Left ventricle myocardium inferior (tissue), 1 donor: ENCODE data around the gene ANK2. TPM values are rescaled to one million over a fixed set of nuclear protein-coding genes. Genes with fewer than 3 reads are reported as not detected.
"Not testable (repeated sequence)": the region's sequence is repeated elsewhere in the genome, so short reads cannot be mapped to it uniquely, and the experiment has no call there.

Experiments used
- DNase-seq: peaks from one replicate; pipeline ENCODE4 v3.0.0-alpha.2; 2020
- H3K27ac ChIP-seq: fragments of 200-600 bp; replicated peaks from 2 replicates; pipeline ENCODE4 v1.8.0; 2021
- H3K27me3 ChIP-seq: fragments of 200-600 bp; 2 replicates; pipeline ENCODE4 v1.8.0; 2021; ENCODE audit warnings: low read depth
- H3K36me3 ChIP-seq: fragments of 200-600 bp; 2 replicates; pipeline ENCODE4 v1.8.0; 2021
- H3K4me1 ChIP-seq: fragments of 200-600 bp; 2 replicates; pipeline ENCODE4 v1.8.0; 2021
- H3K4me3 ChIP-seq: fragments of 200-600 bp; 2 replicates; pipeline ENCODE4 v1.8.0; 2021; ENCODE audit warnings: mild to moderate bottlenecking, moderate library complexity
- H3K9me3 ChIP-seq: fragments of 200-600 bp; replicated peaks from 2 replicates; pipeline ENCODE4 v1.8.0; 2021
- intact Hi-C: fragments of 100-400 bp; cut with micrococcal nuclease; formaldehyde crosslinking; loops from one replicate; pipeline ENCODE4 v1.11.0; 2022
- total RNA-seq: library from RNA; stranded (reverse); fragmentation: NEBNext Ultra II Directional; extraction: Animal tissue kit (Norgen Biotek cat#: 25700); gene quantifications from one replicate; pipeline ENCODE4 v1.2.1, GENCODE V29; 2021
- TF ChIP-seq, protein P1 (sequence below): fragments of 200-600 bp; IDR thresholded peaks from 2 replicates; pipeline ENCODE4 v1.8.0; 2021; ENCODE audit warnings: antibody characterized with exemption, mild to moderate bottlenecking, borderline replicate concordance
- donor health status: DM: no; HTN: yes; CAD: no; lungs with severe emphysema.

ANK2 gene
- total RNA-seq, 1 donor from 2014 or later: 267 TPM

DNA sequence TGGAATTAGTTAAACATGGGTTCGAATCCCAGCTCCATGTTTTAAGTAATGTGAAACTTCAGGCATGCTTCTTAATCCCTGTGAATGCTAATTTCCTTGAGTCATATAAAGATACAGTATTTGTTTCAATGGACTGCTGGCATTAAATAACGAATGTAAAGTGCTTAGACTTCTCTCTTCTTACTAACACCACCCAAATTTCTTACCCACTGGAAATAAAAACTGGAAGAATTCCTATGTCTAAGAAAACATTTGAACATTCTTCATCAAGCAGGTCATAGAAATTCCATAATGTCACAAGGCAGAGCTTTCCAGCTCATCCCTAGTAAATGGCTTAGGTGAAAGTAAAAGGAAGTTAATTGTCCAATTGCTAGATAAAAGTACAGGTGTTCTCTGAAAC is 172.5 kb downstream of the ANK2 start:
- TF ChIP-seq, protein P1, sequence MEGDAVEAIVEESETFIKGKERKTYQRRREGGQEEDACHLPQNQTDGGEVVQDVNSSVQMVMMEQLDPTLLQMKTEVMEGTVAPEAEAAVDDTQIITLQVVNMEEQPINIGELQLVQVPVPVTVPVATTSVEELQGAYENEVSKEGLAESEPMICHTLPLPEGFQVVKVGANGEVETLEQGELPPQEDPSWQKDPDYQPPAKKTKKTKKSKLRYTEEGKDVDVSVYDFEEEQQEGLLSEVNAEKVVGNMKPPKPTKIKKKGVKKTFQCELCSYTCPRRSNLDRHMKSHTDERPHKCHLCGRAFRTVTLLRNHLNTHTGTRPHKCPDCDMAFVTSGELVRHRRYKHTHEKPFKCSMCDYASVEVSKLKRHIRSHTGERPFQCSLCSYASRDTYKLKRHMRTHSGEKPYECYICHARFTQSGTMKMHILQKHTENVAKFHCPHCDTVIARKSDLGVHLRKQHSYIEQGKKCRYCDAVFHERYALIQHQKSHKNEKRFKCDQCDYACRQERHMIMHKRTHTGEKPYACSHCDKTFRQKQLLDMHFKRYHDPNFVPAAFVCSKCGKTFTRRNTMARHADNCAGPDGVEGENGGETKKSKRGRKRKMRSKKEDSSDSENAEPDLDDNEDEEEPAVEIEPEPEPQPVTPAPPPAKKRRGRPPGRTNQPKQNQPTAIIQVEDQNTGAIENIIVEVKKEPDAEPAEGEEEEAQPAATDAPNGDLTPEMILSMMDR: no peak
- Histone ChIP-seq H3K36me3 (no peaks in the 10 kb centered on the region), H3K9me3 (no peaks in the 10 kb centered on the region), H3K27ac (no peak overlapping the region), H3K4me1 (no peaks in the 10 kb centered on the region), H3K27me3 (no peaks in the 10 kb centered on the region), H3K4me3 (no peak overlapping the region)
- intact Hi-C loops: no loop called here
- no peak for DNase-seq

GRCh38 chr4:113222471-113222870 is 173.0 kb downstream of the ANK2 start:
- Histone ChIP-seq H3K4me1 (no peaks in the 10 kb centered on the region), H3K4me3 (no peak overlapping the region), H3K27me3 (no peaks in the 10 kb centered on the region), H3K9me3 (no peaks in the 10 kb centered on the region), H3K36me3 (no peaks in the 10 kb centered on the region), H3K27ac (no peak overlapping the region)
- DNase-seq: no peak
- intact Hi-C loops: no loop called here
- TF ChIP-seq, protein P1: no peak

DNA sequence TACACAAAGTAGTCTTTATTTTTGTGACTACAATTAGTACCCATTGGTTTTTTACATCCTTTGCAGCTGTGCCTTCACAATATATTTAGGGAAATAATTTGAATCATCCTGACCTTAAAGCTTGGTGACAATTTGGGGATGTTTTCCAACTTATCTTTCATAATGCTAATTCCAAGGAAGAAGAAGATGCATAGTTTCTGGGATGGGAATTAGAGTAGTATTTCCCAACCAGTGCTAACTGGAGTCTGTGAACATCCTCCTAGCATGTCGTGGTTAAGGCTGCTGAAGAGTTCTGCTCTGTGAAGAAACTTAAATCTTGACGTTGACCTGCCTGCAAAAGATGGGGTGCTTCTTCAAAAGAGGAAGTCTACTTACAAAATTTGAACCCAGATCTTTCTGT is 173.5 kb downstream of the ANK2 start:
- intact Hi-C loops: no loop called here
- DNase-seq: no peak

DNA sequence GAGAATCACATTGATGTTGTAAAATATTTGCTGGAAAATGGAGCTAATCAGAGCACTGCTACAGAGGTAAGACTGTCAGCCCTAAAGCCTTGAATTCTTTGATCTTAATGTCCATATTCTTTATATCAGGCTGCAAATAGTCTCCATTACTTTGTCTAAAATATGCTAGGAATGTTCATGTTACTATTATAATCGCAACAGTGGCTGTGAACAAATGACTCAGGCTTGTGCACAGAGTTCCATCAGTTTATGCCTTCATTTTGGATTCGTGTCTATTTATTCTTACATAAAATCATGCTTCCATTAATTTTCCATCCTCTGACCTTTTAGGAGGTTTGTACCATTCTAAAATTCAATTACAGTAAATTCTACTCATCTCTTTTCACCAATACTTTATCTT is 182.7 kb downstream of the ANK2 start:
- H3K36me3 ChIP-seq: no peaks in the 10 kb centered on the region
- peaks cover 12% of the 10 kb centered on the region for H3K4me1 ChIP-seq
- TF ChIP-seq, protein P1: no peak
- DNase-seq: no peak
- H3K4me3 ChIP-seq: no peak overlapping the region
- intact Hi-C loops: no loop called here
- H3K27ac ChIP-seq: no peak overlapping the region
- no peaks in the 10 kb centered on the region for H3K9me3 ChIP-seq
- H3K27me3 ChIP-seq: no peaks in the 10 kb centered on the region

More for the DNA sequence above, 173.5 kb downstream of the ANK2 start:
- H3K9me3 ChIP-seq: no peaks in the 10 kb centered on the region
- TF ChIP-seq, protein P1: no peak
- no peaks in the 10 kb centered on the region for H3K27me3 ChIP-seq
- no peak overlapping the region for H3K4me3 ChIP-seq
- H3K36me3 ChIP-seq: no peaks in the 10 kb centered on the region
- H3K27ac ChIP-seq: no peak overlapping the region
- no peaks in the 10 kb centered on the region for H3K4me1 ChIP-seq

DNA sequence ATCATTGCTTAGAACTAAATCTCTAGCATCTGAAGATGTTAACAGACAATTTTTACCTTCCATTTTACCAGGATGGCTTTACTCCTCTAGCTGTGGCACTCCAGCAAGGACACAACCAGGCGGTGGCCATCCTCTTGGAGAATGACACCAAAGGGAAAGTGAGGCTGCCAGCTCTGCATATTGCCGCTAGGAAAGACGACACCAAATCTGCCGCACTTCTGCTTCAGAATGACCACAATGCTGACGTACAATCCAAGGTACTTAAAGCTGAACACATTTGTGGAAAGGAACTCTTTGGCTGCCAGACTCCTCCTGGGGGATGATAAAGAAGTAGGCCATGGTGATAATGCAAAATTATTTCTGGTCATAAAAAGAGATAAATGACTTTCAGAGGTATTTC is 187.5 kb downstream of the ANK2 start:
- no peaks in the 10 kb centered on the region for H3K36me3 ChIP-seq
- no peak for DNase-seq
- H3K4me3 ChIP-seq: no peak overlapping the region
- H3K9me3 ChIP-seq: no peaks in the 10 kb centered on the region
- H3K27me3 ChIP-seq: no peaks in the 10 kb centered on the region
- peaks cover 10% of the 10 kb centered on the region for H3K4me1 ChIP-seq
- intact Hi-C loops: no loop called here
- TF ChIP-seq, protein P1: no peak
- no peak overlapping the region for H3K27ac ChIP-seq

DNA sequence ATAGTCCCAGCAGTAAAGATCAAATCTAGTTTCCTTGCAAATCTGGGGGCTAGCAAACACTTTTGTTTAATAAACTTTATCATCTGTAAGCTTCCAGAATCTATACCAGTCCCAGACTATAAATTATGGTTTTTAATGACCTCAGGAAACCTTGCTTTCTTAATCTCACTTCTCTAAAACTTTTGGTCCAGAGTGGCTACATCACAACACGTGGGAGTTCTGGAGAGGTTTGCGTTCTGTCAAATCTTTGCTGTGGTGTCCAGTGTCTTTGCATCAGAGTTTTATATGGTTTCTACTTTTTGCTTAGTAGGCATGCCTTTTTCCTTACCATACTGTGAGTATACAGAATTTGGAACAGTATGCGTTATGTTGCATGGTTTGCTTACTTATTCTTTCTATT is 193.9 kb downstream of the ANK2 start:
- H3K9me3 ChIP-seq: no peaks in the 10 kb centered on the region
- no peak overlapping the region for H3K27ac ChIP-seq
- intact Hi-C loops: no loop called here
- no peaks in the 10 kb centered on the region for H3K27me3 ChIP-seq
- H3K36me3 ChIP-seq: no peaks in the 10 kb centered on the region
- no peaks in the 10 kb centered on the region for H3K4me1 ChIP-seq
- TF ChIP-seq, protein P1: no peak
- H3K4me3 ChIP-seq: no peak overlapping the region
- no peak for DNase-seq

GRCh38 chr4:113244747-113245146 is 195.3 kb downstream of the ANK2 start:
- H3K27ac ChIP-seq, DNase-seq, H3K36me3 ChIP-seq, H3K9me3 ChIP-seq, H3K27me3 ChIP-seq, H3K4me3 ChIP-seq, intact Hi-C loops, H3K4me1 ChIP-seq: not testable (repeated sequence)
